Choroid plexus epithelial cell (primary cell): ENCODE results near the gene DUSP16.
"Not testable (repeated sequence)": the region's sequence is repeated elsewhere in the genome, so short reads cannot be mapped to it uniquely, and the experiment has no call there.

ENCODE experiments used
- DNase-seq: peaks from one replicate; pipeline ENCODE4 v3.0.0-alpha.2; 2010; ENCODE audit warnings: low read depth
- H3K4me3 ChIP-seq: 2 replicates; pipeline ENCODE4 v1.5.1; 2011; ENCODE audit warnings: low read depth, mild to moderate bottlenecking, control low read depth, low read length, moderate library complexity
- TF ChIP-seq, protein P1 (sequence below): conservative IDR thresholded peaks from 2 replicates; pipeline ENCODE4 v1.5.1; 2011; ENCODE audit warnings: low read depth, mild to moderate bottlenecking, control low read depth, inconsistent platforms, low read length, moderate library complexity

The DUSP16 gene

DNA sequence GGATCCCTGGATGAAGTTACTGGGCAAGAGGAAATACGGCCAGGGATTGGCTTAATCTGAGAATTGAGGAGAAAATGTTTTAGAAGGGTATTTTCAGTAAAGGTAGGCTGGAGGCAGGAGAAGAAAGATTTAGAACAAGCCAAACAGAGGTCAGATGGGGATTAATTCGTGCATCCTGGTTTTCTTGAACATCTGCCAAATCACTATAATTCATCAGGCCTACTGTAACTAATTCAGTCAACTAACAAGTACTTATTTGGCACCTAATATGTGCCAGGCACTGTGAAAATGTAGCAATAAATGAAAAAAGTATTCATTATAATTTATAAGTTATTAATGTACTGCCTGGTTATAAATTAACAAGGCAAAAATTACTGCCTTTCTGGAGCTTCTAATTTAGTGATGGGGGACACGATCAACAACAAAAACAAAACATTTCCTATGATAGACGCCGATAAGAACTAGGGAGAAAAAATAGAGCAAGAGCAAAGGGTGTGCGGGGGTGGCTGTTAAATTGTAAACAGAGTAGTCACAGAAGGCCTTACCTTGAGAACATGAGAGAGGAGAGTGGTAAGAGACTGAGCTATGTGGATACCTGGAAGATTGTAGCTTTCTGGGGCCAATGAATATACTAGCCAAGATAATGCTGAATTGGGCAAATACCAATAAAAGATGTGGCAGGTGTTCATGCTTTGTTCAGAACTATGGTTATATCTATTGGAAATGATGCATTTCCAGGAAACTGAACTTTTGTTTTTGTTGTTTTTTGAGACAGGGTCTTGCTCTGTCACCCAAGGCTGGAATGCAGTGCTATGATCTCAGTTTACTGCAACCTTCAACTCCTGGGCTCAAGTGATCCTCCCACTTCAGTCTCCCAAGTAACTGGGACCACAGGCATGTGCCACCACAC is 34.0 kb downstream of the DUSP16 start:
- DNase-seq = no peak
- H3K4me3 ChIP-seq = no peak overlapping the region
- TF ChIP-seq, protein P1, sequence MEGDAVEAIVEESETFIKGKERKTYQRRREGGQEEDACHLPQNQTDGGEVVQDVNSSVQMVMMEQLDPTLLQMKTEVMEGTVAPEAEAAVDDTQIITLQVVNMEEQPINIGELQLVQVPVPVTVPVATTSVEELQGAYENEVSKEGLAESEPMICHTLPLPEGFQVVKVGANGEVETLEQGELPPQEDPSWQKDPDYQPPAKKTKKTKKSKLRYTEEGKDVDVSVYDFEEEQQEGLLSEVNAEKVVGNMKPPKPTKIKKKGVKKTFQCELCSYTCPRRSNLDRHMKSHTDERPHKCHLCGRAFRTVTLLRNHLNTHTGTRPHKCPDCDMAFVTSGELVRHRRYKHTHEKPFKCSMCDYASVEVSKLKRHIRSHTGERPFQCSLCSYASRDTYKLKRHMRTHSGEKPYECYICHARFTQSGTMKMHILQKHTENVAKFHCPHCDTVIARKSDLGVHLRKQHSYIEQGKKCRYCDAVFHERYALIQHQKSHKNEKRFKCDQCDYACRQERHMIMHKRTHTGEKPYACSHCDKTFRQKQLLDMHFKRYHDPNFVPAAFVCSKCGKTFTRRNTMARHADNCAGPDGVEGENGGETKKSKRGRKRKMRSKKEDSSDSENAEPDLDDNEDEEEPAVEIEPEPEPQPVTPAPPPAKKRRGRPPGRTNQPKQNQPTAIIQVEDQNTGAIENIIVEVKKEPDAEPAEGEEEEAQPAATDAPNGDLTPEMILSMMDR = no peak

DNA sequence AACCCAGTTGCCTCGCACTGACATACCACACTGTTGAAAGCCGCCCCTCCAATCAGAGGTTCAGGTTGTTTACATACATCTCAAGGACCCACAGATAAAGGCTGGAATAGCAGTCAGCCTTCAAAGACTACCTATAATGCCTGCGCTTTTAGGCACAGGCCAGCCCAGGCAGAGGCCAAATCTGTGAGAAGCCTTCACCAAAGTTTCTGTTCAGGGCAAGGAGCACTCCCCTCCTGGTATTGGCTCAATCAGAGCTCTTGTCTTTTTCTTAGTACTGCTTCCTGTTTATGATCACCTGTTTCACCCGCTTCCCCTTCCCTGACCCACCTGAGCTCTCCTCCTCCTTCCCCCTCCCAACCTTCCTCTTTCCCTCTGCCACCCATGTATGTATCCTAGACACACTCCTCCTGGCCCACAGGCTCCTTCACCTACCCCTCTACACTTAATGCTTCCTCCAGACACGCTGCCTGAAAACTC is 34.8 kb downstream of the DUSP16 start:
- no peak overlapping the region for H3K4me3 ChIP-seq
- TF ChIP-seq, protein P1 = no peak
- no peak for DNase-seq

DNA sequence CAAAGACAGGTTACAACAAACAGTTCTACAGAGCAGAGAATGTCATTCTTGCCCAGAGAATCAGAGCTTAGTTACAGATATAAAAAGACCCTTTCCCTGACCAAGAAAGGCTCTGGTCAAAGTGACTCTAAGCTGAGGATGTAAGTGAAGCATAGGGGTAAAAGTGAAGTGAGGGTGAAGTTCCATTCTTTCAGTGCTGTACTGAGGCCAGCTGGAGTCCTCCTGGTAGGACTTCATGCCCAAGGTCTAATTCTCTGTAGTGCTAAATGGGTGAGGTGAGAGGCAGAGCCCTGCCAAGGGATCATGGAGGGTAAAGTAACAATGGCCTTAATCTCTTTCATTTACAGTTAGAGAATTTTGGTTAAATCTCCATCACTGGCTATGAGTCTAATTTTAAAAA is 38.5 kb downstream of the DUSP16 start:
- TF ChIP-seq, protein P1 = no peak
- H3K4me3 ChIP-seq = no peak overlapping the region
- no peak for DNase-seq

DNA sequence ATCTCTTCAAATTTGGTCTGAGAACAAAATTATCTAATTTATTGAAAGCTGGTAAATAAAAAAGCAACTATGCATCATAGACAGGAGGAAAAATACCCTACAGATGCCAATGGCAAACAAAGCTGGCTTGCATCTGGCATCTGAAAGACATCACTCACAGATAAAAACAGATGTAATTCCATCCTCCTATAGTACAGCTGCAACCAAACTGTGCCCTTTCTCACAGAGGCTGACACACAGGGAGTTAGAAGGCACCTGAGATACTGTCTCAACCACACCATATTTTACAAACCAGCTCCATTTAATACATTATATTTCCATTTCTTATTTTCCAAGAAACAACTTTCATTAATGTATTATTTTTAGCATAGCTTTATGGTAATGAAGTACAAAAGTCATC is 39.4 kb downstream of the DUSP16 start:
- DNase-seq = no peak
- TF ChIP-seq, protein P1 = no peak
- no peak overlapping the region for H3K4me3 ChIP-seq

DNA sequence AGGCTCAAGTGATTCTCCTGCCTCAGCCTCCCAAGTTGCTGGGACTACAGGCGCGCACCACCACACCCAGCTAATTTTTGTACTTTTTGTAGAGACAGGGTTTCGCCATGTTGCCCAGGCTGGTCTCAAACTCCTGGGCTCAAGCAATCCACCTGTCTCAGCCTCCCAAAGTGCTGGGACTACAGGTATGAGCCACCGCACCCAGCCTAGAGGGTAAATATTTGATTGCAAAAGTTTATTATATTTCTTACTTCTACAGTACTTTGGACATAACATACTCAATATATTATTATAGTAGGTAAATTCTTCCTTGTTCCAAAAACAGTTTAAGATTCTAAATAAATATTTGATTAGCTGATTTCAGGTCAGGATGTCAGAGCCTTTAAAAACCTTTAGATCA is 40.0 kb downstream of the DUSP16 start:
- DNase-seq, H3K4me3 ChIP-seq: not testable (repeated sequence)

DNA sequence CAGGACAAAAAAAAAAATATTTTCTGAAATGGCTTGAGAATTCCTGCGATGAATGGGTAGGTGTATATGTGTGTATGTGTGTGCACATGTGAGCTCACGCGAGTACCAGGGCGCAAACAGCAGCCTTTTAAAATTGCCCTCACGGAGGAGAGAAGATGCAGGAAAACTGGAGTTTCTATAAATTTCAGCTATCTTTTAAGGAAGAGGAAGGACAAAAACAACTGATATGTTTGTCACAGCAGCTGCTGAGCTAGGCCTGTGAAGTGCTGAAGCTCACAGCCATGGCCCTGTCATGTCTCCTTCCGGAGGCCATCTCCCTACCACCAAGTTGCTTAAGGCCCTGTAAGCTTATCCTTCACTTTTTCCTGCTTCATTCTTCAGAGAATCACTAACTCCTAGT is 40.8 kb downstream of the DUSP16 start:
- H3K4me3 ChIP-seq = no peak overlapping the region
- TF ChIP-seq, protein P1 = no peak

DNA sequence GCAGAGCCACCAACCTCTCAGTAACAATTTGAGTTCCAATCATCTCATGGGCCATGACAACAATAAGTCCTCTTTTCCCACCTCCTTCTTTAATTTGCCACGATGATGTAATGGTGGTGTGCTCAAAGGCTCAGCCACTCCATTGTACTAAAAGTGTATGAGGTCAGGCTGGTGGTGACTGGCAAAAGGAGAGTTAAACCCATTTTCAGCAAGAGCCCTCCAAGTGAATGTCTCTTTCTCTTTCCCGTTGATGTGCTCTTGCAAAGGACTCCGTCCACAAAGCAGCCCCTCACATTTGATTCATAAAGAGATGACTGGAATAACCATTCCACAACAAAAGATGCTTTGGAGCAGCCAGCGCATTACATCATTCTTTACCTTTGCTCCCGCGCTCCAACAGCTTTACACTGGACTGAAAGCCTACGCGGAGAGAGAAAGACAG is 41.6 kb downstream of the DUSP16 start:
- no peak for DNase-seq
- TF ChIP-seq, protein P1 = no peak
- H3K4me3 ChIP-seq = no peak overlapping the region

More for the DNA sequence above, 40.8 kb downstream of the DUSP16 start:
- DNase-seq = no peak
